Ovary (tissue), 3 donors: Measurements from ENCODE around the gene ZNF789.

Source experiments
- CTCF ChIP-seq, 3 donors: fragments of 450-650 bp in 2 of 3; fragments of 200-600 bp in 1 of 3; IDR thresholded peaks; one replicate each; pipeline versions ENCODE4 v1.5.1 to v1.8.0; 2016 to 2022; ENCODE audit warnings: antibody characterized with exemption in 3 of 3, mild to moderate bottlenecking in 1 of 3
- EP300 ChIP-seq: sonication (generic); formaldehyde crosslinking; IDR thresholded peaks from one replicate; pipeline ENCODE4 v1.6.1; 2017; ENCODE audit warnings: antibody characterized with exemption
- POLR2A ChIP-seq: fragments of 450-650 bp; IDR thresholded peaks from one replicate; pipeline ENCODE4 v1.6.1; 2017; ENCODE audit warnings: antibody characterized with exemption, mild to moderate bottlenecking, moderate library complexity
- donor health status: DM: no; HTN: no; CAD: no.

- no peak for TF ChIP-seq CTCF (IDR thresholded peaks at IDR 0.05)
- no peak for TF ChIP-seq EP300
- no peak for TF ChIP-seq POLR2A
Measured at GRCh38 chr7:99449326-99449725, 23.4 kb upstream of the ZNF789 start.
